Measurements from ENCODE around the gene SEC24D.

Gene SEC24D

GRCh38 chr4:118718511-118719170 lies 117.3 kb downstream of the SEC24D start:
- DNase-seq (ENCODE audit: low read depth) = no peak

GRCh38 chr4:118716304-118716703 lies 119.6 kb downstream of the SEC24D start:
- no peak for DNase-seq (ENCODE audit: low read depth)

GRCh38 chr4:118714682-118715081 lies 121.2 kb downstream of the SEC24D start:
- DNase-seq (ENCODE audit: low read depth) = no peak

- DNase-seq (ENCODE audit: low read depth) = no peak
These were observed 123.1 kb downstream of the SEC24D start for GRCh38 chr4:118712872-118713271.

GRCh38 chr4:118711052-118711451 lies 124.9 kb downstream of the SEC24D start:
- no peak for DNase-seq (ENCODE audit: low read depth)

GRCh38 chr4:118703118-118703517 lies 132.8 kb downstream of the SEC24D start:
- DNase-seq (ENCODE audit: low read depth) = no peak

GRCh38 chr4:118684873-118685811 lies 150.8 kb downstream of the SEC24D start, which contains the start of gene METTL14:
Gene METTL14 (plus strand): TSS chr4:118685392. CDS start chr4:118685535, 143 bp downstream.
- peak; percentile 68 for DNase-seq (ENCODE audit: low read depth)

- DNase-seq (ENCODE audit: low read depth) = no peak
These were observed 152.4 kb downstream of the SEC24D start for GRCh38 chr4:118683513-118683912.

- no peak for DNase-seq (ENCODE audit: low read depth)
These were observed 153.0 kb downstream of the SEC24D start for GRCh38 chr4:118682928-118683327.

- DNase-seq (ENCODE audit: low read depth) = no peak
These were observed 155.1 kb downstream of the SEC24D start for GRCh38 chr4:118680808-118681207.

- DNase-seq (ENCODE audit: low read depth) = no peak
These were observed 159.8 kb downstream of the SEC24D start for GRCh38 chr4:118676128-118676527.

All from HS-27A (cell line).